ENCODE results near the gene VWA2. TPM values are rescaled to one million over a fixed set of nuclear protein-coding genes. Genes with fewer than 3 reads are reported as not detected.

Gene VWA2
- total RNA-seq, 1 donor from 2014 or later, result not detected

- no peak for TF ChIP-seq CTCF (IDR thresholded peaks at IDR 0.05)
Measured at GRCh38 chr10:114311496-114312209, 72.6 kb downstream of the VWA2 start.

GRCh38 chr10:114313139-114313538, 74.1 kb downstream of the VWA2 start:
- CTCF ChIA-PET, result interaction anchor here (1.8 kb wide), 1 partner anchor 10 kb away, joined by 5 read pairs; no protein-coding TSS in a partner anchor
- intact Hi-C loops (cut with micrococcal nuclease), result no loop called here
- no peak for DNase-seq
- H3K4me3 Mint-ChIP-seq, result no peak overlapping the region
- no peak for ATAC-seq (ENCODE audit: low read depth)
- no peaks in the 10 kb centered on the region for H3K4me1 Mint-ChIP-seq
- H3K36me3 Mint-ChIP-seq (ENCODE audit: low read depth), result no peaks in the 10 kb centered on the region
- no peak for TF ChIP-seq CTCF (IDR thresholded peaks at IDR 0.05)
- POLR2A ChIA-PET, result no interaction called here
- no peaks in the 10 kb centered on the region for H3K27me3 Mint-ChIP-seq
- no peak overlapping the region for H3K27ac Mint-ChIP-seq
- H3K9me3 Mint-ChIP-seq, result no peaks in the 10 kb centered on the region

More at GRCh38 chr10:114311496-114312209, 72.6 kb downstream of the VWA2 start:
- ChIA-PET CTCF (interaction anchor here (1.8 kb wide), 1 partner anchor 8 kb away, joined by 5 read pairs; no protein-coding TSS in a partner anchor), POLR2A (no interaction called here)
- Mint-ChIP-seq H3K27ac (no peak overlapping the region), H3K4me3 (no peak overlapping the region), H3K27me3 (no peaks in the 10 kb centered on the region), H3K9me3 (no peaks in the 10 kb centered on the region), H3K36me3 (ENCODE audit: low read depth) (no peaks in the 10 kb centered on the region), H3K4me1 (no peaks in the 10 kb centered on the region)
- intact Hi-C loops (cut with micrococcal nuclease), result no loop called here
- DNase-seq (no peak), ATAC-seq (ENCODE audit: low read depth) (no peak)

GRCh38 chr10:114313866-114314265, 74.8 kb downstream of the VWA2 start:
- Mint-ChIP-seq H3K27ac (no peak overlapping the region), H3K36me3 (ENCODE audit: low read depth) (no peaks in the 10 kb centered on the region), H3K4me1 (no peaks in the 10 kb centered on the region), H3K4me3 (no peak overlapping the region), H3K9me3 (no peaks in the 10 kb centered on the region), H3K27me3 (no peaks in the 10 kb centered on the region)
- no peak for ATAC-seq (ENCODE audit: low read depth)
- ChIA-PET POLR2A (no interaction called here), CTCF (no interaction called here)
- intact Hi-C loops (cut with micrococcal nuclease), result no loop called here
- TF ChIP-seq CTCF (IDR thresholded peaks at IDR 0.05), result no peak
- no peak for DNase-seq

- TF ChIP-seq CTCF (IDR thresholded peaks at IDR 0.05), result no peak
- Mint-ChIP-seq H3K9me3 (no peaks in the 10 kb centered on the region), H3K27me3 (no peaks in the 10 kb centered on the region), H3K4me1 (no peaks in the 10 kb centered on the region), H3K36me3 (ENCODE audit: low read depth) (no peaks in the 10 kb centered on the region), H3K4me3 (no peak overlapping the region), H3K27ac (no peak overlapping the region)
- ATAC-seq (ENCODE audit: low read depth) (no peak), DNase-seq (no peak)
- intact Hi-C loops (cut with micrococcal nuclease), result no loop called here
- ChIA-PET POLR2A (no interaction called here), CTCF (no interaction called here)
Measured at GRCh38 chr10:114315566-114316420, 76.7 kb downstream of the VWA2 start.

- no peaks in the 10 kb centered on the region for H3K36me3 Mint-ChIP-seq (ENCODE audit: low read depth)
- H3K27ac Mint-ChIP-seq, result no peak overlapping the region
- CTCF ChIA-PET, result no interaction called here
- DNase-seq, result no peak
- POLR2A ChIA-PET, result no interaction called here
- ATAC-seq (ENCODE audit: low read depth), result no peak
- no peaks in the 10 kb centered on the region for H3K4me1 Mint-ChIP-seq
- H3K4me3 Mint-ChIP-seq, result no peak overlapping the region
- intact Hi-C loops (cut with micrococcal nuclease), result no loop called here
- no peak for TF ChIP-seq CTCF (IDR thresholded peaks at IDR 0.05)
- H3K9me3 Mint-ChIP-seq, result no peaks in the 10 kb centered on the region
- H3K27me3 Mint-ChIP-seq, result no peaks in the 10 kb centered on the region
Measured at GRCh38 chr10:114316744-114317143, 77.7 kb downstream of the VWA2 start.

Measured in activated B cell treated with CpG ODN at 0.5 μM for 24 hours (primary cell).